ENCODE results near the gene JUP.

- TF ChIP-seq CTCF (IDR thresholded peaks at IDR 0.05), result no peak
- no peak for TF ChIP-seq REST (IDR thresholded peaks at IDR 0.05; ENCODE audit: insufficient read depth in 1 of 2, low read depth in 2 of 2, low read length in 1 of 2)
- TF ChIP-seq TCF7L2 (IDR thresholded peaks at IDR 0.05; ENCODE audit: low read depth, low read length), result no peak
Observed at GRCh38 chr17:41771389-41772206, 14.9 kb downstream of the JUP start.
